SH-SY5Y (cell line): ENCODE measurements around the gene FOXO1.

Source experiments
- GATA2 ChIP-seq: IDR thresholded peaks from 2 replicates; pipeline ENCODE4 v1.6.1; 2011; ENCODE audit warnings: mild to moderate bottlenecking, low read depth, low read length
- GATA3 ChIP-seq: IDR thresholded peaks from 2 replicates; pipeline ENCODE4 v1.6.1; 2011; ENCODE audit warnings: low read depth, mild to moderate bottlenecking, low read length, moderate library complexity

FOXO1 gene

DNA sequence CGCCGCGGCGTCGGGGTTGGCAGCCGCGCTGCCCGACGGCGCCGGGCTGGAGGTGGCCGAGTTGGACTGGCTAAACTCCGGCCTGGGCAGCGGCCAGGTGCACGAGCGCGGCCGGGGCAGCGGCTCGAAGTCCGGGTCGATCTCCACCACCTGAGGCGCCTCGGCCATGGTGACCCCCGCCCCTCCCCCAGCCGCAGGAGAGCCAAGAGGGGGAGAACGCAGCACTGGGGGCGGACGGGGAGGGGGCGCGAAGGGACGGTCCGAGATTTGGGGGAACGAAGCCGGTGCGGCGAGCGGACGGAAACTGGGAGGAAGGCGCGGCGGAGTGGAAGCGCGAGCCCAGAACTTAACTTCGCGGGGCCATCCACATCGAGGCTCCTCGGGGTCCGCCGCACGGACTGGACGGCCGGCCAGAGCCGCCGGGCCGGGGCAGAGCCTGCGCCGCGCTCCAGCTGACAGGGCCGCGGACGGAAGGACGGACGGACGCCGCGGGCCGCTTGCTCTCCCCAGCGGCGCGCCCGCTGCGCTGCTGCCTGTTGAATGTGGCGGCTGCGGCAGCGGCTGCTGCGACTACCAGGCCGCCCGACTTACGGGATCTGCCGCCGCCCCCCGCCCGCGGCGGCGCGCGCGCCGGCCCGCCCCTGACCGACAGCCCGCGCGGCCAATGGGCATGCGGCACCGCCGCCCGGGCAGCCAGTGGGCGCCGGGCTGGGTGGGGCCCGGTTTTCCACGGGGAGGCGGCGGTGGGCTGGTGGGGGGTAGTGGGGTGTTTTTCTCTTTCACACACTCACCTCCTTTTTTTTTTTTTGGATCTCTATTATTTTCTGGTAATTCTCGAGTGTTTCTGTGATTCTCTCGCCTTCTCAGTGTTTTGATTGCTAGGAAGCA, at the start of gene FOXO1:
TSS of gene FOXO1 (minus strand) at position 597 of the 888 bp plus-strand sequence. CDS start at position 168, 429 bp downstream.
- TF ChIP-seq GATA3 (no peak), GATA2 (no peak)

DNA sequence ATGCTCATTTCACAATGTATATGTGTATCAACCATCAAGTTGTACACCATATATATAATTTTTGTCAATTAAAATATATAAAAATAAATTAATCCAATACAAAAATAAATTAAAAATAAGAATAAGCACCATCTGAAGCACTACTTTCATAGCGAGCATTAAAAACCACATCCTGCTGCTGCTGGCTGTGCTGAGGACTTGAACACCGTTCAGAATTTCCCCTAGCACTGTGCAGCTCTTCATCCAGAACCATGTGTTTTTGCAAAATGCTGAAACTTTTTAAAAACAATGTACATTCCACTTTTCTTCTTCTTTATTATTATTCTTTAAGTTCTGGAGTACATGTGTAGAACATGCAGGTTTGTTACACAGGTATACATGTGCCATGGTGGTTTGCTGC, 40.0 kb upstream of the FOXO1 start:
- no peak for TF ChIP-seq GATA2
- no peak for TF ChIP-seq GATA3

DNA sequence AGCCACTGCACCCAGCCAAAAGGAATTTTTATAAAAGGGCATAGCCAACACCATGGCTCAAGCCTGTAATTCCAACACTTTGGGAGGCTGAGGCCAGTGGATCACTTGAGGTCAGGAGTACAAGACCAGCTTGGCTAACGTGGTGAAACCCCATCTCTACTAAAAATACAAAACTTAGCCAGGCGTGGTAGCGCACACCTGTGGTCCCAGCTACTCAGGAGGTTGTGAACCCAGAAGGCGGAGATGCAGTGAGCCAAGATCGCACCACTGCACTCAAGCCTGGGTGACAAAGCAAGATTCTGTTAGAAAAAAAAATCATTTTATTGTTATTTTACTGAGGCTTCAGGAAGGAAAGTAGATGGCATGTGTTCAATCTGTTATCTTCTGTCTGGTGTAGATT, 31.3 kb upstream of the FOXO1 start:
- TF ChIP-seq GATA3 (no peak), GATA2 (no peak)

DNA sequence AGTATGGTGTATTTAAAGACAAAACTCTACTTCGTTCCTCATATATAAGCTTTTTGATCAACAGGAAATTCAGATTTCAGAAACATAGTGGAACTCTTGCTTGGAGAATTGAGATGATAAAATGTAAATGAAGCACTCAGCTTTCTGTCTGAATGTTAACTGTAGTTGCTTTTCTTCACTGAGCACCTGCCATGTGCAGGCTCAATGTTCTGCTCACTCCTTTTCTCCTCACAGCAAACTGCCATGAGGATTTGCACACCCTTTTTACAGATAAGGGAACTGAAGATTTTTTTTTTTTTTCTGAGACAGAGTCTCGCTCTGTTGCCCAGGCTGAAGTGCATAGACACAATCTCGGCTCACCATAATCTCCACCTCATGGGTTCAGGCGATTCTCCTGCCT, 28.0 kb upstream of the FOXO1 start:
- no peak for TF ChIP-seq GATA3
- no peak for TF ChIP-seq GATA2

DNA sequence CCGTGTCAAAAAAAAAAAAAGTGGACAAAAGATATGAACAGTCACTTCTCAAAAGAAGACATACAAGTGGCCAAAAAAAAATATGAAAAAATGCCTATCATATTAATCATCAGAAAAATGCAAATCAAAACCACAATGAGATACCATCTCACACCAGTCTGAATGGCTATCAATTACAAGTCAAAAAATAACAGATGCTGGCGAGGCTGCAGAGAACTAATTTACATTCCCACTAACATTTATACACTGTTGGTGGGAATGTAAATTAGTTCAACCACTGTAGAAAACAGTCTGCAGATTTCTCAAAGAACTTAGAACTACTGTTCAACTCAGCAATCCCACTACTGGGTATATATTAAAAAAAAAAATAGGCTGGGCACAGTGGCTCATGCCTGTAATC, 26.5 kb upstream of the FOXO1 start:
- TF ChIP-seq GATA2 = no peak
- no peak for TF ChIP-seq GATA3

DNA sequence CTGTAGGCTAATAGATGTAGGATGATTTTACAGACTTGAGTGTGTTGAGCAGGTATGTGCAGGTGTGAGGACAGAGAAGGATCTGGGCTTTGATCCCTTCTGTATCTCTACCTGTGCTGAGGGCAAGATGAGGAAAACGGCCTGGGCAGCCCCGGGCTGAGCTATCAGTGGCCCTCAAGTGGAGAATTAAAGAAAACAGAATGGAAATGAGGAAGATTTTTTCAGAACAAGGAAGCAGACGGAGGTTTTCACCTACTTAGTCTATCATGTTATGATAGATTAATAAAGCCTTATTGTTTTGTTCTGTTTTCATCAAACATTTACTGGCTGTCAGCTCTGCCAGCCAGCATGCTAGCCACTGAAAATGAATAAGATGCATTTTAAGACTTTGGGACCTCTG, 22.3 kb upstream of the FOXO1 start:
- TF ChIP-seq GATA2 = no peak
- TF ChIP-seq GATA3 = no peak

DNA sequence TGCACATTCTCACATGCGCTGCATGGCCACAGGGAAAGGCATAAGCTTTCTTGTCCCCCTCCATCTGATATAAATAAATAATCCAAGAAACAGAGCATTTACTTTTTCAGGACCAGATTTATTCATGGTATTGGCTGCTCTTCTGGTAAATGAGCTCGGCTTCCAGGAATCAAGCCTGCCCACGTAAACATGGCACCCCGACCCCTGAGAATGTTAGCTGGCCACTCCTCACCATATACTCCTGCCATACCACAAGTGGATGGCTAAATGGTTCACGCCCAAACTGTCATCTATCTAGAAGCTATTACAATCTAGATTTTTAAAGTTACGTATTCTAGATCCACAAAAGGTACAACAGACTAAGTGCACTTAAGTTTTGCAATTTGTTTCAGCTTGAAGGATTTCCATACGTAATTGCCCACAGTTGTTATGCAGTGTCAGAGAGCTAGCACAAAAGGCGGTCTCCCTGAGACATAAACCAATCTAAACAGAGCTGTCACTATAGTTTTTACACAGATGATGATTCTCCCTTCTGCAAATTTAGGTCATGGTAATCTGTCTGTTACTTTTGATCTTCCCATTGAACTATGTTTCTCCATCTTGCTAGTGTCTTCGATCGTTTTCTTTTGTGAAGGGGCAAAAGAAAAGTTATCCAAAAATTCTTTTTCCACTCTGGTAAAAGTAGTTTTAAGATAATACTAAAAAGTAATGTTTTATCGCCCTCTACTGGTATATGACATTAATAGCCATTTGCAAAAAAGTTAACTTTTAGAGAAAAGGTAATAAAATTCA, 16.2 kb upstream of the FOXO1 start:
- no peak for TF ChIP-seq GATA2
- TF ChIP-seq GATA3 = no peak

DNA sequence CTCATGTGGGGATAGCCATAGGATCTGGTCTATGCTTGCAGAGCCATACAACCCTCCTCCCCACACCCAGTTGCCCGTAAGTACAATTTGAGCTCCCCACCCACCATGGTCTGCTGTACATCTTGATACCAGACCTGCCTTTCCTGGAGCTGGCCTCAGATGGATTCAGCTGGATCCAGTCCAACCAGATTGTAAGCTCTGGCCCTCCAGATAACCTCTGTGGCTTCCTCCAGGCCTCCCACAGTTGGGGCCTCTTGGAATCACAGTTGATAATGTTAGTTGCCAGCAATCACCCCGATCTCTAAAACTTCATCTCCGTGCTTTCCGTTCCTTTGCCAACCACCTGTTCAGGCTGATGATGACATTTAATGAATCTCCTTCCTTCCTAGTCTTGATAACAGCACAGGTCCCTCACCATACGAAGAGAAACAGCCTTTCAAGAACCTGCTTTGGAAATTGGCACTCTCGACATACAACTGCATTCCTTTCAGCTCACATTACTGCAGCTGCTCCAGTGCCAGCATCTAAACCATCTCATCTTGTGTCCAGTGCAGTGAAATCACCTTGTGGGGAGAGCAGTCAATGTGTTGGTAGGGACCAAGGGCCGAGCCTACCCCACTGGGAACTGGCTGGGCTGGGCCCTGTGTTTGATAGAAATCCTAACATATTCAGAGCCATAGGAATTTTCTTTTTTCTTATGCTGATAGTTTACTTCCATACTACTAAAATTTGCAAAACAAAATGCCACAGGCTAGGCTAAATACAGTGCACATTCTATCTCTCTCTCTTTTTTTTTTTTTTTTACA, 15.1 kb upstream of the FOXO1 start:
- TF ChIP-seq GATA2 = peak; percentile 65
- TF ChIP-seq GATA3 = no peak

DNA sequence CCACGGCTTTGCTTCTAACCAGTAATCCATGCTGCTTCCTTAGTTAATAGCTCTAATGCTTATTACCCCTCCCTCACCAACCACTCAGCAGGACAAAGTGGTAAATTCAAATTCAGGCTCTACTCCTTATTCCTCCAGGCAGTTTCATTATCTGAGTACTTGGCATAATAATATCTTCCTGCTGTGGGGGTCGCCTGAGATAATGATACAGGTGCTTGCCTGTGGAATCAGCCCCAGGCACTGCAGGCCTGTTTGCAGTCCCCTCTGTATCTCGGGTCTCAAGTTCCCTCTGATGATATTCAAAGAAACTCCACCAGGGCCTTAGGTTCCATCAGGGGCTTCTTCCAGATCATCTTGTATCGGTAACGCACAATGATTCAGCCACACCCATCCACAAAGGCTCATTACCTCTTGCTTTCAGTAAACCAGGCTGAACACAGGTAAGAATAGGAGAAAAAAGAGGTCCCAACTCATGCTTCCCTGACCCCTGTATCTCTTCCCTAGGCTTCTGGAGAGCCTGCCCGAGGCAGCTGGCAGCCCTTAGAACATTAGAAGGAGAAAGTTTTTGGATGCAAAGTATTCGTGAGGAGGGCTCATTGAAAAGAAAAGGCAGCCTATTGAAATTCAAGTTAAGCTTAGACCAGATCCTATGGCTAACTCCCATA, 14.3 kb upstream of the FOXO1 start:
- TF ChIP-seq GATA3 = no peak
- no peak for TF ChIP-seq GATA2

DNA sequence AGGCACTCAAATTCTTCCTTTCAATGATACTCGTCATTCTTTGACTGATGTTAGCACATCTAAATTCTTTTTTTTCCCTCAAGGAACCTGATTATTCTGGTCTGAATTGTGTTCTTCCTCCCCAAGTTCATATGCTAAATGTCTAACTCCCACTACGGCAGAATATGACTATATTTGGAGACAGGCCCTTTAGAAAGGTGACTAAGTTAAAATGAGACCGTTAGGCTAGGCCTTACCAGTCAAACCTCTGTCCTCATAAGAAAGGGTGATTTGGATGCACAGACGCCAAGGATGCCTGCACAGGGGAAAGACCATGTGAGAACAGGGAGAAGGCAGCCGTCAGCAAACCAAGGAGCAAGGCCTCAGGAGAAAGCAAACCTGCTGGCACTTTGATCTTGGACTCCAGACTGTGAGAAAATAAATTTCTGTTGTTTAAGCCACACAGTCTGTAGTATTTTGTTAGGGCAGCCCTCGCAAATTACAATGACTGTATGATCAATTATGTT, 13.1 kb upstream of the FOXO1 start:
- TF ChIP-seq GATA3 (no peak), GATA2 (no peak)

DNA sequence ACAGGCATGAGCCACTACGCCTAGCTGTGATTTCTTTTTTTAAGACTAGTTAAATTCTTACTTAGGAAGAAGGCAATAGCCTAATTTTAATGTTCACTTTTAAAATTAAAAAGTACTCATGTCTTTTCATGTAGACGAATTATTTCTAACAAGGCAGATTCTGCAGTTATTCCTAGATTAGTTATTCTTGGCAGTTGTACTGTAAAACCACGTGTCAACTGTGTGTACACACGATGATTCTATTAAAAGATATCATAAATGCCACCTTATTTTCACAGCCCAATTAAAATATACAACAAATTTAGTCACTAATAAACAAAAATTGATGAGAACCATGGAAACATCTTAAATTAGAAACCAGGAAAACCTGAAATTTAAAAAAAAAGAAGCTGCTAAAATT, 10.6 kb upstream of the FOXO1 start:
- TF ChIP-seq GATA3 (no peak), GATA2 (no peak)

DNA sequence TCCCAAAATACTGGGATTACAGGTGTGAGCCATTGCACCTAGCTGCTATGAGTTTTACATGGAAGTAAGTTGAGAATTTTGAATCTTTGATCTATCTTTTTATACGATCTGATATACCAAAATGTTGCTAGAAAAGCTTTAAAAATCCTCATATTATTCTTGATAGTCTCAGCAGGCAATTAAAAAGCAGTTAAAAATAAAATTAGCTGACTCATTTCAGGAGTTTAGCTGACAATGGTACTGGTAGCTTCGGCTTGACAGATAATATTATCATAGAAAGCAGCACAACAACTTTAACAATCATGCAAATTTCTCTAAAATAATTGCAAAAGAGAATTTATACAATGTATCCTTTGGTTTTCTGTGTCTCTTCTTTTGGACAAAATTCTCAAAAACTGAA, 9.6 kb upstream of the FOXO1 start:
- TF ChIP-seq GATA2 = no peak
- no peak for TF ChIP-seq GATA3

DNA sequence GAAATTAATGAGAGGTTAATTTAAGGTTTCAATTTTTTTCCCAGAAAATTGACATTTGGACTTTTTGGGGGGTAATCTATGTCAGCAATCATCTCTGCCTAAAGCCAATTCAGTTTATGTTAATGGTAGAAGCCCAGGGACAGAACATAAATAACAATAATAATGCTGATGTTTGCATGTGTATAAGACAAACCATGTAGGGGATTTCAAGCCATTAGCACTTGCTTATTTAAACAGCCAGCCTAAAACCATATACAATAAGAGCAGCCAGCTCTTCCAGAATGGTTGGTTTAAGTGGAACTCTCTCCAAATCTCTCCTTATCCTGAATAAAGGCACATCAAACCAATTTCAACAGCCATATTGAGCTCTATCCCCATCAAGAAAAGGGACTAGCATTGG, 7.0 kb upstream of the FOXO1 start:
- TF ChIP-seq GATA2 (no peak), GATA3 (no peak)
